GM21526 (cell line): ENCODE results near the gene AOX1.
"Not testable (repeated sequence)": the region's sequence is repeated elsewhere in the genome, so short reads cannot be mapped to it uniquely, and the experiment has no call there.

Source experiments
- ATAC-seq: cut with Tn5 transposase; IDR thresholded peaks from one replicate; pipeline ENCODE4 v1.9.1; 2021; ENCODE audit warnings: moderate library complexity; ENCODE audit not compliant: unreplicated experiment, low FRiP score

Gene AOX1

DNA sequence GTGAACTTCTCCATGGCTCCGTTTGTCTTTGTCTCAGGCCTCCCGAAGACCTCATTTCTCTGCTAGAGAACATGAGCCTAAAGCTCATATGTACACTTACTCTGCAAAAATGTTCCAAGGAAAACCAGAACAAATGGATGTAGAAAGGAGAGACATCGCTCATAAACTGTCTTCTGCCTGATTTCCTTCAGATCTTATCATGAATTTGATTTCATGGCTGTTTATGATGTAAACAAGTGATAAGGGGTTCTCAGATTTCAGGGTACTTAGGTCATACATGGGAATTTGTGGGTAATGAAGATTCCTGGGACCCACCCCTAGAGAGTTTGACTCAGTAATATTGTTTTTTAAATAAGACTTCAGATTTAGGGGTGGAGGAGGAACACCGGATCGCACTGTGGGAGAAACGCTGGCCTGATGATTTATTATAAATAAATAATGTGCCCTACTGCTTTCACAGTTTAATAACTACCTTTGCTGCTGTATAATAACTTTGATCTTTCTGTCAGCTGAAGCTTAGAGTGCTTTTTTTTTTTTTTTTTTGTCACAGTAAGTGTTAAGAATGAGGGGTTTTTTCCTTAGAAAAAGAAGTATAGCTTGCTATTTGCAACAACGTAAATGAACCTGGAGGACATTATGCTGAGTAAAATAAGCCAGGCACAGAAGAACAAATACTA is 14.9 kb downstream of the AOX1 start:
- no peak for ATAC-seq

DNA sequence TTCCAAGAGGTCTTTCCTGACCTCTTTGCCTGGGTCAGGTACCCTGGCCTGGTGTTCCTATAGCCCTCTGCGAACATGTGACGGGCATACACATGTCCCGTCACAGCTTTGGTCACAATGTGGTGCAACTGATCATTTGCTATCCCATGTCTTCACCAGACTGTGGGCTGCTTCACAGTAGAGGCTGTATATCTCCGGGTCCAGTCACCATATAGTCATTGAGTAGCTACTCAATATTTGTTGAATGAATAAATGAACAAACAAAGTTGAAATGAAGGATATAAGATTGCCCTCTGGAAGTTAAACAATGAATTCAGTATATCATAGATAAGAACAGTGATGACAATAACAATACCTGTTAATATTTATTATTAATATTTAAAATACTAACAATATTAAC is 16.8 kb downstream of the AOX1 start:
- no peak for ATAC-seq

DNA sequence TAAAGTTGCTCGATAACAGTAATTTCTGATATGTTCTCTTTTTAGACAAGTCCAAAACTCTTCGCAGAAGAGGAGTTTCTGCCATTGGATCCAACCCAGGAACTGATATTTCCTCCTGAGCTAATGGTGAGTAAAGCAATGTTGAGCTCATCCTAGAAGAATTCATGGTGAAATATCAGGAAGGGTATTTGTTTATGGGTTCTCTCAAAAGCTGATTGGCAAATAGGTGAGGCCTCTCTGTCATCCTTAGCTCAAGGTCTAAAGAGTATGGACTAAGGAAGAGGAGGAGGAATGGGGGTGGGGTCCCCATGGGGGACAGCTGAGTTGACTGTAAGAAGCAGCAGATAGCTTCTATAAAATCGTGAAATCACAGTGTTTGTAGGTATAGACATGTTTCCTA is 18.2 kb downstream of the AOX1 start:
- no peak for ATAC-seq

DNA sequence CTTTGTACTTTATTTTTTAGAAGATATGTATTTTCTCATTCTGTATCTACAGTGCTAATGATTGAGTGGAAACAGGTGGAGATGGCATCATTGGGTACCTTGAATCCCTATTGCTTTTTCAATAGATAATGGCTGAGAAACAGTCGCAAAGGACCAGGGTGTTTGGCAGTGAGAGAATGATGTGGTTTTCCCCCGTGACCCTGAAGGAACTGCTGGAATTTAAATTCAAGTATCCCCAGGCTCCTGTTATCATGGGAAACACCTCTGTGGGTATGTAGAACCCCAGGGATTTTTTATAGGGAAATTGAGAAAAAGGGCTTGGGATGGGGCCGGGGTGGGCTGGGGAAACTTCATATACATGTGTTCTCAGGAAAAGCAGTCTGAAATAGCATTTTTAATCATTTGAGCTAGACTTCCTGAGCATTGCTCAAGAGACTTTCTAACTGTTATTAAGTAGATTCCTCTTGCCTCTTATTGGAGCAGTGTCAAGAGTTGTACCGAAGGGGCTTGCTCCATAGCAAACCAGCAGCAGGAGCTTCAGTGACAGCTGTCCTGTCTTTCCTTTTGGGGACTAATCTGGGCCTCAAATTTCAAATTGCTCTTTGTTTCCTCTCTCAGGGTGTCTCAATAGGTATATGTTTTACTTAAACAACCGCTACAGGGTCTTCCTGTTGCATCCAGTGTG is 18.9 kb downstream of the AOX1 start:
- ATAC-seq: no peak

DNA sequence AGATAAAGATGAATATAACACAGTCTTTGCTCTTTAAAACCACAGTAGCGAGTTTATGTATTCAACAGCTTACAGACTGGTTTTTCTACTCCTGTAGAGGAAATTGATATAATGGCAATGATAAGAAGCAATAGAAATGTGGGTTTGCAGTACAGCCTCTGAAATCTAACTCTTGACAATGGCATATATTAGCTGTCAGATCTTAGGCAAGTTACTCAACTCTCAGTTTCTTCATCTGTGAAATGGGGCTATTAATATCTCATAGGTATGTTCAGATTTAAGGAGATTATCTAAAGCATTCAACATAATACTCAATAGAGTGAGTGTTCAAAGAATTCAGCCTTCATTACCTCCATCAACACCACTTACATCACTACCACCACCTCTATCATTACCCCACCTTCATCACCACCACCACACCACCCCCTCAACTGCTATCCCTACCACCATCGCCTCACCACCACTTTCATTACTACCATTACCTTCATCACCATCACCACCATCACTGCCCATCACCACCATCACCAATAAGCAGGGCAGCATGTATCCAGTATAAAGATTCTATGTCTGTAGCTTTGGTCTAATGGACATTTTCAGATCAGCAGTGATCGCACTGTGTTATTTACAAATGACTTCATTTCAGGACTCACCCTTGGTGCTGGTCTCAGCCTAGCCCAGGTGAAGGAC is 22.7 kb downstream of the AOX1 start:
- no peak for ATAC-seq

DNA sequence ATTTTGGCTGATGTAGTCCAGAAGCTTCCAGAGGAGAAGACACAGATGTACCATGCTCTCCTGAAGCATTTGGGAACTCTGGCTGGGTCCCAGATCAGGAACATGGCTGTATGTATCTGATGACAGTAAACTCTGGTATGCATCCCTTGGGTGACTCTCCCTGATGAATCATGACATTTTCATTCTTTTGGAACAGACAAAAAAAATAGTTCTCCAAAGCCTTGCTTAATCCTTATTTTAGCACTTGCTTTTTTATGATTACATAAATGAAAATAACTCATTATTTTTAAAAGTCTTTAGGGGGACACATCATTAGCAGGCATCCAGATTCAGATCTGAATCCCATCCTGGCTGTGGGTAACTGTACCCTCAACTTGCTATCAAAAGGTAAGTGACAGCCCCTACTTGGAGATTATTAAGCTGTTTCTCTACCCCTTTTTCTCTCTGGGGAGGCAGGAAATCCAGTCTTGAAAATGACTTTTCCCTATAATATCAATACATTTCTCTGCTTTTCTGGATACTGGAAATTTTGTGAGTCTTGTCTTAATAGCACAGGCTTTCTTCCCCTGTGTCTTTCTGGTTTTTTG is 23.3 kb downstream of the AOX1 start:
- ATAC-seq: no peak

DNA sequence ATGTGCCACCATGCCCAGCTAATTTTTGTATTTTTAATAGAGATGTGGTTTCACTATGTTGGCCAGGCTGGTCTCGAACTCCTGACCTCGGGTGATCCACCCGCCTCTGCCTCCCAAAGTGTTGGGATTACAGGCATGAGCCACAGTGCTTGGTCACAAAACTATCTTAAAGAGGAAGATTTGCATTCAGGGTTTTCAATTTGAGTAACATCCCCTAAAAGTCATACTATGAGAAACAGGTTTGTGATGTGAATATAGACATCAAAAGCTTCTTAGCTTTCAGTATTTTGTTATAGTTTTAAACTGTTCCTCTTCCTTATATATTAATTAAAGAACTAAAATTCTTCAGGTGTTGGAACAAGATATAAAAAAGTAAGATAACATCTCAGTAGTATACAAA is 24.4 kb downstream of the AOX1 start:
- not testable (repeated sequence) for ATAC-seq

DNA sequence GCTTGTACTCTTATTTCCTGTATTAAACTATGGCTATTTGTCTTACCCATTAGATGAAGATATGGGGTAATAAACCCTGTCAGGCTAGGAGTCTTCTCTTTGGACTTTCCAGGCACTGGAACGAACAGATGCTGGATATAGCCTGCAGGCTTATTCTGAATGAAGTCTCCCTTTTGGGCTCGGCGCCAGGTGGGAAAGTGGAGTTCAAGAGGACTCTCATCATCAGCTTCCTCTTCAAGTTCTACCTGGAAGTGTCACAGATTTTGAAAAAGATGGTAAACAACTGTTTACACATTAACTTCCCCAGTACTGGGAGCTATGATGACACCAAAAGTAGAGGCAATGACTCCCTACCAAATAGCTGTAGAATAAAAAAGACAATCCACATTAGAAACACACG is 27.9 kb downstream of the AOX1 start:
- ATAC-seq: no peak

DNA sequence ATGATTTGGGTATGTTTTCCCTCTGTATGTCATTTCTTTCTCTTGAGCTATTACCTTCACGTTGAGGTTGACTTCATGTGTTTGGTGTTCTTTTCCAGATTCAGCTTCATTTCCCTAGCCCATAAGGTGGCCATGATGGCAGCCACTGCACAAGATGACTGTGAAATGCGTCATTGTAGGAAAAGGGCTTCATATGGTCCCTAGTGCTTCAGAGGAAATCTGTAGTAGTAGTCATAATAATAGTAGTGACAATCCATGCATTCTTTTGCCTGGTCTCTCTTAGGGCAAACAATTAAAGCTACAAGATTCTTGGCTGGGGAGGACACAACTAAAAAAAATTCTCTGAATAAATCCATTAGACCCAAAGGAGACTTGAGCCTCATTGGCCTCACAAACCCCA is 28.4 kb downstream of the AOX1 start:
- ATAC-seq: no peak

DNA sequence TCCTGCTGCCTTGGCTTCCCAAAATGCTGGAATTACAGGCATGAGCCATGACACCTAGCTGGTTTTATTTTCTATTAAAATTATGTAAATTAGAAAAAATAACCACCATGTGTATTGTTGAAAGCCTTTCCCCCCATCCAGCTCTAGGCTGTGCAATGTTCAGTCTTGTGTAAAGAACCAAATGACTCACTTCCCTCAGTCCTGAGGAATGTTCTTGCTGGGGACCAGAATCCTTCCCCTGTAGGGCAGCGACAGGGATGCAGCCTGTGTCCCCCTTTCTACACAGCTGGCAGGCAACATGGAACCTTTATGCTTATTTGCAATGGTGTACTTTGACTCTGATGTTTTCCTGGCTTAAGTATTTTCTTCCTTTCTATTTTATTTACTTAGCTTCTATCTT is 29.4 kb downstream of the AOX1 start:
- ATAC-seq: peak; percentile 54

DNA sequence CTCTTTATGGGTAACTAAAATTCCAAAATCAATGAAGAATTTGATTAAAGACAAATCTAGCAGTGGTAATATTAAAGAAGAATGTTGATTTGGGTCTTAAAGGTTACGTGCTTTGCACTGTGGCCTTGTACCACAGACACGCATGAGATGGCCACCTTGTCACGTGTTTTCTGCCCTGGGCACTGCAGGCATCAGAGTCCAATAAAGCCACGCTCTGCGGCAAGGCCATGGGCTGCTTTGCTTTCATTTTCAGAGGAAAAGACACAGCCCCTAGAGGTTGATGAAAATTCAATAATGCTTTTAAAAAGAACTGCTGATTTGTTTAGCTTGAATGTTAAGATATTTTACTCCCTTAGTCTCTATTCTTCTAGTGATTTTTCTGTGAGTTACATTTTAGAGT is 30.4 kb downstream of the AOX1 start:
- no peak for ATAC-seq

DNA sequence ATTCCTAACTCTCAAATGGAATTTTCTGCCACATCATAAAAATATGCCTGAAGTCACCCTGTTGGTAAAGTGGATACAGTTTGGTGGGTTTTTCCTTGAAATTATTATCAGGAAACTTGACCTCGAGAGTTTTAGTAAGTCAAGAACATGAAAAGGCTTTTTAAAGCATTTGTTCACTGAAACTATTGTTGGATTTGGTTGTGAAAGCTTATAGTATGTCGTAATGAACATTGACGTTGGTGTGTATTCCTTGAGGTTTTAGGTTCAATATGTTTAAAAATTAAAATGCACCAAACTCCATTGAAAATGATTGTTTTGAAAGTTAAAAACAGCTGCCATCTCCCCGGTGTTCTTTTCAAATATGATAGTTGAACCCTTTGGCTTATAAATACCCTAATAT is 30.8 kb downstream of the AOX1 start:
- ATAC-seq: no peak

DNA sequence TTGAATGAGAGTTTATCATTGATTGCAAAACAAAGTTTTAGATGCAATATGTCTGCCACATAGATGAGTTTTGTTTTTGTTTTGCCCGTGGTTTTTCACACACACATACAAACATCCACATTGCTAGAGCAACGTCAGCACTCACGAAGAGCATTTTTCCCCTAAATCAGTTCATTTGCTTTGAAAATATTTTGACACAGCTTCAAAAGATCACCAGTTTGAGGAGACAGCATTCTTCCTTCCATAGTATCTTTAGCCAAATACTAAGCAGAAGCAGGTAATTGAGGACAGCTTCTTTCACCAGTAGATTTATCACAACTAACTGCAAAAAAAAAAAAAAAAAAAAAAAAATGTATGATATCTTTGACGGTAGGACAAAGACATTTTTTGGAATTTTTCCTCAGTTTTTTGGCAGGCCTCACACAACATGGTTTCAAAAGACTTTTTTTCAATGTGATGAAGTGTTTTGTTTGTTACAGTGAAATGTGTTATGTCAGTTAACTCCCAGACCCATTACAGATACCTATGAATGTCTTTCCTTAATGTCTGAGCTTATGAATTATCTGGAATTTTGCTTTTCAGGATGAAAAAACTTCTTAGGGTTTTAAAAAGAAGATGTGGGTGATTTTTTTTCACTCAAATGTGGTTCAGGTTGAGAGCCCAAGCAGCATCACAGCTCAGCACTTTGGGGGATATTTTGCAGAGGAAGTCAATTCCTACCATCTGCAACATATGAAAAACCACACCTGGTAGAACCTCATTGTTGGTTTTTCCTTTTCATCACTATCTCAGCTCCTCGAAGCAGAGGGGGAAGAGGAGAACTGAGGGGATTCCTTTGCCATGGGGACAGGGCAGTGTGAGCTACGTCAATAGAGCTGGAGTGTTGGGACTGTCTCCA is 31.6 kb downstream of the AOX1 start:
- no peak for ATAC-seq

DNA sequence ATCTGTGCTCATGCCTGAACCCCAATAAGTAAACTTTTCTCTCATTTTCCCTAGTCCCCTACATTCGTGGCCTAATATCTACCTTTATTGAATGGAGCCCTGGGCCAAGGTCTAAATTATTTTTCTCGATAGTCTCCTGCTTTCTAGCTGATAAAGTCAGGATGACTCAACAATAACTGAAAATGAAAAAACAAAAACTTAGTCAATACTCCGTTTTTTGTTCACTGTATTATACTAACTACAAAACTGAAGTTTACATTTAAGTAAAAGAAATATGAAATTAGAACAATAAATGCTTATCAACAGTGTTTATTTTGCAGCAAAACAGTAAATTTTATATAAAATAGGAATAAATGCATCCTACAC is 32.2 kb downstream of the AOX1 start:
- no peak for ATAC-seq

DNA sequence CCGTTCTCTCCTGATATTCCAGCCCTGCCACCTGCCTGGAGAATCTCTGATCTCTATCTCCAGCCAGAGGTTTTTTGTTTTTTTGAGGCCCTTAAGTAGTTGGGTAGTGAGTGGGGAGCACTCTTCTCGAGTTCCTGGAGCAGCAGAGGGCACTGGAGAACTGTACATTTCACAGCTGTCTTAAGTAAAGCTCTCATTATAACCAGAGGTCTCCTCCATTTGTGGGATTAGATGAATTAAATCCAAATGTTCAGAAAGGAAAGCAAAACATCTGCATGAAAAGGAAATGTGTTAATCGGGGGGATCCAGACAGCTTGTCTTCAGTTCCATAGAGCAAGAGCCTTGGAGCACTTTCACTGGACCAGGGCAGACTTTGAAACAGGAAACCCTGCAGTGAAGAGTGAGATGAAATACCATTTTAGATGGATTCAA is 32.8 kb downstream of the AOX1 start:
- no peak for ATAC-seq

DNA sequence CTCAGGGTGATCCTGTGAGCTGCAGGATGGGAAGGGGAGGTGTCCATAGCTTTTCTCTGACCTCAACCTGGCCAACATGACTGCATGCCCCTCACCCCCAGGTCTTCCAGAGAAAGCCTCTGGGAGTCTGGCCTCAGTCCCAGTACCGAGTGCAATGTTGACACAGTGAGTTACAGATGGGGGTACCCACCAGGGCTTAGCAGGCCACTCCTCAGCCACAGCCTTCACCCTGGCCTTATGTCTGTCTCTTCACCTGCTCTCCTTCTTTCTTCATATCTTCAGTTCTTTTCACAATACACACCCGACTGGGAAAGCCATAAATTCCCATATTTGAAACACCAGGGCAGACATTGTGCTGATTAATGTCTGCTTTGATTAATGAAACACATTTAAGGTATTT is 33.5 kb downstream of the AOX1 start:
- ATAC-seq: no peak

DNA sequence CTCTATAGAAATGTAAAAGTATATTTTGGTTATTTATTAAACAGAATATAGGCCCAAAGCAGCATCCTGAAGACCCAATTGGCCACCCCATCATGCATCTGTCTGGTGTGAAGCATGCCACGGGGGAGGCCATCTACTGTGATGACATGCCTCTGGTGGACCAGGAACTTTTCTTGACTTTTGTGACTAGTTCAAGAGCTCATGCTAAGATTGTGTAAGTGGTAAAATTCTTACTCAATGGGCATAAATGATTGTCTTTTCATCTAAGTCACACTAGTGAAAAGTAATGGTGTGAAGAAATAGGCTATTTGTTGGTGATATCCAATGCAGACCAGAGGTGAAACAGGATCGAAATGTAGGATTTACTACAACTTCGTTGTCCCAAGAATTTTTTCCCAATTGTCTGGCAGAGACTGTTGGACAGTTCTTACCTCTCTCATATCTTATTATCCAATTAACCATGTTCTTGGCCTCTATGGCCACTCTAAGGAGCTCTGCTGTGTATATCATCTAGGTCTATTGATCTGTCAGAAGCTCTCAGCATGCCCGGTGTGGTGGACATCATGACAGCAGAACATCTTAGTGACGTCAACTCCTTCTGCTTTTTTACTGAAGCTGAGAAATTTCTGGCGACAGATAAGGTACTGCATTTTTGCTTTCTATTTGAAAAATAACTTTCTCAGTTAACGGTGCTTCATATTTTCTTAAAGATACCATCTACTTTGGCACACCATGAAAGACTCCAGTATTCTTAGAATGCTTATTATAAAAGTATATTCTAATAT is 35.0 kb downstream of the AOX1 start:
- no peak for ATAC-seq

DNA sequence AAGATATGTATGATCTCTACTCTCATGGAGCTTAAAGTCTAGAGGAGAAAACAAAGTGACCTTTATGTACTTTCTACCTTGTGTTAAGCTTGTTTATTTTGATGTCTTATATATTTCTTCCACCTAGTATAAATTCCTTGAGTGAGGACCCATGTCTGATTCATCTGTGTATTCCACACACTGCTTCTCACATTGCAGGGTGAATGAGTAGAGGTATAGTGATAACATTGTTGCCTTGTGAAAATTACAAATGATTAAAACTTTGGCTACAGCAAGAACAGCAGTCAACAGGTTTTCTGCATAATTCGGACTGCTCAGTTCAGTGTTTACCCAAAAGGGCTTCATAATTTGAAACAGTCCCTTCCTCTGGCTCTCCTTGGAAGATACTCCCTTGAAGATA is 36.3 kb downstream of the AOX1 start:
- no peak for ATAC-seq

DNA sequence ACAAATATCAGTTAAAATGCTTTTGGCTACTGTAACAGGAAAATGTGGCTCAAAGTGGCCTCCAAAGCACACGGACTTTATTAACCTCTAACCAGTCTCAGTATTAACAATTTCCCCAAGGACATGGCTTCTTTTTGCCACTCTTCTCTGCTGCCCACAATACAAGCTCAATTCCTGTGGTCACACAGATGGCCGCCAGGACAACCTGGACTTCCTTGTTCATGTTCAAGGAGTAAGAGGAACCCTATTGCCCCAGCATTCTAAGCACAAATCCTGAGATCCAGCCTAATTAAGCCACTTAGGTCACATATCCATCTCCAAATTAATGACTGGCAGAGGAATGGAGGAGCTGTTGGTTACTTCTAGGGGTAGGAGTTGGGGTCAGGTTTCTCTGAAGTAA is 38.2 kb downstream of the AOX1 start:
- no peak for ATAC-seq

DNA sequence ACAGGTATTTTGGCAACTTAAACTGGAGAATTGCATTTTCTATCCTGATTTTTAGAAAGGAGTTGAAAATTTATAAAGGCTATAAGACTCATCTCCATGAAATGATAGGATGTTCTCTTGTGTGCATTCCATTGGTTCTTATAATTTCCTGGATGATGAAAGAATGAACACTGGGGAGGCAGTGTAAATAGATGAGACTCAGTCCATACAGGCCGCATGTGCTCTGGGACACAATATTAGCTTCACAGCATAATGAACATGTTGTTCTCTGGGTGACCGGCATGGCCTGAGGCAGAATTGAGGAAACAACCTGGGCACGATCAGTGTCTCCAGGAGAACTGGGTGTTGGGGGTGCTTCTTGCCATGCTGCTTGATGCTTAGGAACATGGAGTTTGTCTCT is 38.8 kb downstream of the AOX1 start:
- no peak for ATAC-seq
